CD4-positive, alpha-beta T cell treated with Interleukin-15 for 1 hour (primary cell): ENCODE results near the gene GGN.
"Not testable (repeated sequence)": the region's sequence is repeated elsewhere in the genome, so short reads cannot be mapped to it uniquely, and the experiment has no call there.

ENCODE experiments used
- DNase-seq: peaks from one replicate; pipeline ENCODE4 v3.0.0-alpha.2; 2020

Gene GGN

DNA sequence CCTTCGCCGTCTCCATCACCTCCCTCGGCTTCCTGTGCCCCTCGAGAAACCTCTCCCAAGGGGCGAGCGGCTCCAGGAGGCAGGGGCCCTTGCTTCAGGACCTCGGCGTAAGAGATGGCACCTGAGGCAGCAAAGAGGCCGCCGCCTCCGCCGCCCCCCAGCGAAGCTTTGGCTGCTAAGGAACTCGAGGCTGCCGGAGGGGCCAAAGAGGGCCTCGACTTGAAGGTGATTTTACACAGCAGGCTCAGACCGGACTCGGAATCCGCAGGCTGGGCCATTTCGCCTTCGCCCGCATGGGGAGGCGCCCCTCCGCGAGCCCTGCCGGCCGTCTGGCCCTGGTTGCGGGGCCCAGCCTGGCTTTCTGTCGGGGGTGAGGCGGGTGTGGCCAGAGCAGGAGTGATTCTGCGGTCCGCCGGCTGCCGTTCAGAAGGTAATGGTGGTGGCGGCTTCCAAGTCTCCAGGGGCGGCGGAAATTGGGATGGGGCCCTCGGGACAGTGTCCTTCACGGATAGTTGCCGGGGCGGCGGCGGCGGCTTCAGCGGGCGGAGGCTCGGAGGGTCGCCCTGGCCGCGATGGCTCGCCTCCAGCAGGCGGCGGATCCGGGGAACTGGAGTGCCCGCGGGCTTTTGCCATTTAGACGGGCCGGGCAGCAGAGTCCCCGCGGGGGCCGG is 1.4 kb downstream of the GGN start:
- DNase-seq: no peak

DNA sequence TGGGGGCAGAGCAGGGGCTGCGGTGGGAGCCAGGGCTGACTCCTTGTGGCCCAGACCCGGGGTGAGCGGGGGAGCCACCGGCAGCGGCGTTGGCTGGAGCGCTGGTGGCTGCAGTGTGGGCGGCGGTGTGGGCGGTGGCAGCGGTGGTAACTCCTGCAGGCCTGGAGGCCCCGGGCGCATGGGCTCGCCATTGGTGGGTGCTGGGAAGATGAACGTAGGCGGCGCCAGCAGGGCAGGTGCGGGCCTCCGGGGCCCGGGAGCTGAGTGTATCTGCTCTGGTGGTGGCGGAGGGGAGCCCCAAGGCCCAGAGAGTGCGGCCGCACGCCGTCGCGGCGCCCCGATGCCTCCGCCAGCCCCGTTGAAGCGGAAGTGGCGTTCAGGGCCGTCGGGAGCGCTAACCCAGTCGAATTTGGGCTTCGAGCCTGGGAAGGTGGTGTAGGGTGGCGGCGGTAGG is 2.0 kb downstream of the GGN start:
- no peak for DNase-seq

DNA sequence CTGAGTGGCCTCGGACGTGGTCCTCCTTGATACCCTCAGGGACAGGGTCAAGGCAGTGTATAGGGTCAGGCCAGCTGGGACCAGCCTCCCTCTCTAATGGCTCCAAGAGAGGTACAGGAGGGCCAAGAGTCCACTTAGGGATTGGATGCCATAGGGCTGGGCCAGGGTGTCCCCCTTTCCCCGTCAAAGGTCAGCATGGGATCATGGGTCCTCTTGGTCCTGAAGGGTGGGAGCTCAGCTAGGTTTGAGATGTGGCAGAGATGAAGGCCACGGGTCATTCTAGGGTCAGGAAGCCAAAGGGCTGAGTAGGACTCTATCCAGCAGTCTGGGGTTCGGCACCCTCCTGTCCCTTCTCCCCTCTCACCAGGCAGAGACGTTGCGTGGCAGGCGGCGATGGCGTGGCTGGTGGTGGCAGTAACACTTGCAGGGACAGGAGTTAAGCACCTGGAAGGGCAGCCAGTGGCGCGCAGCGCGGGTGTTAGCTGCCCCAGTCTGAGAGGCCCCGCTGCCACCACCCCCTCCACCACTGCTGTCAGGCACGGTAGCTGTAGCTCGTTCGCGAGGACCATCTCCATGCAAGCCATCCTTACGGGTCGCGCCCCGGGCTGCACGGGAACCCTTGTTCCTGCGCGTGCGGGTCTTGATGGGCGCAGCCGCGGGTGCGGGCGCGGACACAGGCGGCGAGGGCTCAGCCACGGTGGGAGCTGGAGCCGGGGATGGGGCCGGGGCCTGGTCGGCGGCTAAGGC is 2.6 kb downstream of the GGN start:
- DNase-seq: no peak

DNA sequence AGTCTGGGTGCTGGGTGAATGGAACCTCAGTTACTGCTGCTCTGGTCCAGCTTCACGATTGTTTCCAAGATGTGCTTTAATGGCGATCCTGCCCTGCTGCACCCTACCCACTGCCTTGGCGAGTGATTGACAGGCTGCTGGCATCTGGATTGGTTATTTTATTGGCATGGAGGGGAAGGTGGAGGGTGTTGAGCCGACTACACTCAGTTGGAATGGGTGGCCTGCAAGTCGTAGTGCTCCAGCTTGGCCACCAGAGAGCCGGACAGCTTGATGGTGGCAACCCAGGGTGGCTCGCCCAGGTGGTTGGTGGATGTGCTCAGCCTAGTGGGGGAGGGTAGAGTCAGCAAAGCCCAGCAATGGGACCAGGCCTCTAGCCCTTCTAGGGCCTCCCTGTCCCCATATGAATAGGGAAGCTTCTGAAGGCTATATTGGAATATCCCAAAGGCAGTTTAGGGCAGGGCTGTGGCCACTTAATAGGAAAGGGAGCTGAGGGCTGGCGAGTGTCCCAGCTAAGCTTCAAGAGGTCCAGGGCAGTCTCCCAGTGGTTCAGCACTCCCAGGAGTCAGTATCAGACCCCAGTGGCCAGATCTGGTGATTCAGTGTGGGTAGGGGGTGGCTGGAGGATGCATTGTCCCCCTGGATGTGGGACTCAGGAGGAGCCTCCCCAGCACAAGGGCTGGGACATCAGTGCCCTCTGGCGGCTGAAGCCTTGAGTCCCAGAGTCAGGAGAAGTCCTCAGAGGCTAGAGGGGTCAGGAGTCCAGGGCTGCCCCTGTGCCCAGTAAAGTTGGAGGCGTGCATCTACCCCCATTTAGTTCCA is 3.4 kb downstream of the GGN start:
- DNase-seq: no peak

DNA sequence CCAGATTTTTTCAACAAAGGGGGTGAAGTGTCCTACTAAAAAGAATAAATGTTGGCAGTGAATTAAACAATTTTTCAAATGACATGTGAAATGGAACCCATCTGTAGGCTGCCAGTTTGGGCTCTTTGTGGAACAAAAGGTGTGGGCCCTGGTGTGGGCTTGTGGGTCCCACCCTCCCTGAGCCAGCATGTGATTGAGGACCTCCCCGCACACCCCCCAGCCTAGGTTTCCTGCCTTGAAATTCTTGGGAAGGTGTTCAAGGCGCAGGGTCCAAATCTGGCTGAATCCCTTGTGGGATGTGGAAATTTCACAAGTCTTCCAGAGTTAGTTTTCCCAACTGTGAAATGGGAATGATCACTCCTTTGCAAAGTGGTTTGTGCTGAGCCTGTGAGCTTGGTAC is 4.1 kb downstream of the GGN start:
- DNase-seq: no peak

DNA sequence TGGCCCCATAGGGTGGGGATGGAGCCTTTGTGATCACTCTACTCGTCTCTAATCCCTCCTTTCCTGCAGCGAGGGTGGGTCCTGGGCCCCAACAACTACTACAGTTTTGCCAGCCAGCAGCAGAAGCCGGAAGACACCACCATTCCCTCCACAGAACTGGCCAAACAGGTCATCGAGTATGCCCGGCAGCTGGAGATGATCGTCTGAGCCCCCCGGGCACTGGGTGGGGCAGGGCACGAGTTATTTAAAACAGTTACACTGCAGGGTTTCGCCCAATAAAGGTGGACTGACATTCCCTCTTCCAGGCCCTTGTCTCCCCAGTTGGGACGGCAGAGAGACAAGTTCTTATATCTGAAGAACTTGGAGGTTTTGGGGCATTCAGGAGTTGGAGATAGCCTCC is 4.7 kb downstream of the GGN start:
- no peak for DNase-seq

DNA sequence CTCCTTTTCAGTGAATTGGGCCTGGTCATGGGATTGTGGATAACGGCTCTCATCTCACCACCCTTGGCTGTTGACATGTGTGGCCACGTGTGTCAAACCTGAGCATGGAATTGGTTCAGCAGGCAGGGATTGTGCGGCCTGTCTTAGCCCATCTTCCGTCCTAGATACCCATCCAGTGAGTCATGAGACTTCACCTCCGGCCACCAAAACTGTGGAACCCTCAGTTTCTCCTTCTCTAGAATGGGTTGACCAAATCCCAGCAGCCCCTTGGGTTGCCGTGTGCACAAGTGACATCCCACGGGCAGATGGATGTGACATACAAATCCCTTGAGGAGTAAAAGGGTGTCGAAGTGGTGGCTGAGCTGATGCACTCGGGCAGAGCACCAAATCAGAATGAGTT is 6.7 kb downstream of the GGN start:
- DNase-seq: no peak

DNA sequence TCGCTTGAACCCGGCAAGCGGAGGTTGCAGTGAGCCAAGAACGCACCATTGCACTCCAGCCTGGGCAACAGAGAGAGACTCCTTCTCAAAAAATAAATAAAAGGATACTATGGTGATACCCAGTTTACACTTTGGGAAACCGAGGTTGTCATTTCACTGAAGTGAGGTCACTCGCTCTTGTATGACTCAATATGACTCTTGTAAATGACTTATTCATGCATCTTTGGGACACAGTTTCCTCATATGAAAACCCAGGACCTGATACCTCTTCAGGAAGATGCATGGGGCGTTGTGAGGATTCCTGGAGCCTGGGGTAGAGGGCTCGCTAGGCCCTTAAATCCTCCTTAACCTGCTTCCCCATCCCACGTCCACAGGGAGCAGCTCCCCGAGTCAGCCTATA is 9.0 kb downstream of the GGN start:
- no peak for DNase-seq

DNA sequence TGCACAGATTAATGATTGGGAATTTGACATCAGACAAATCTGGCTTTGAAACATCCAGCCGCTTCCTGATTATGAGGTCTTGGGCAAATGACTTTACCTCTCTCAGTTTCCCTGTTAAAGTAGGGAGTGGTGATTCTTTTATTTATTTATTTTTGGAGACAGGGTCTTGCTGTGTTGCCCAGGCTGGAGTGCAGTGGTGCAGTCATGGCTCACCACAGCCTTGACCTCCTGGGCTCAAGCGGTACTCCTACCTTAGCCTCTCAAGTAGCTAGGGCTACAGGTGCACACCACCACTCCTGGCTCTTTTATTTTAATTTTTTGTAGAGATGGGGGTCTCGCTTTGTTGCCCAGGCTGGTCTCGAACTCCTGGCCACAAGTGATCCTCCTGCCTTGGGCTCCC is 10.8 kb downstream of the GGN start:
- no peak for DNase-seq

DNA sequence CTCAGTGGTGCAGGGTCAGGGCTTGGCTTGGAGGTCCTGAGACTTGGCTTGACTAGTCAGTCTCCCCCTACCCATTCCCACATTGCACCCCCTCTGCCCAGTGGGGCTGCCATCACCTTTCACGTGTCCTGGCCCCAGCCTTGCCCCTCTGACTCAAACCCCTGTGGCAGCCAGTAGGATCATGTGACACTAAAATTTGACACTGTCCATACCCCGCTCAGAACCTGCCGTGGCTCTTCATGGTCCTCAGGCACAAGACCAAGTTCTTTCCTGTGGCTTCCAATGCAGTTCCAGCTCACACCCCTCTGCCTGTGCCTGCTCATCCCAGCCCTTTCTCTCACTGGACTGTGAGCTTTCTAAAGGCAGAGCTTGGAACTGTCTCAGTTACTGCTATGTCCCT is 11.3 kb downstream of the GGN start:
- no peak for DNase-seq

DNA sequence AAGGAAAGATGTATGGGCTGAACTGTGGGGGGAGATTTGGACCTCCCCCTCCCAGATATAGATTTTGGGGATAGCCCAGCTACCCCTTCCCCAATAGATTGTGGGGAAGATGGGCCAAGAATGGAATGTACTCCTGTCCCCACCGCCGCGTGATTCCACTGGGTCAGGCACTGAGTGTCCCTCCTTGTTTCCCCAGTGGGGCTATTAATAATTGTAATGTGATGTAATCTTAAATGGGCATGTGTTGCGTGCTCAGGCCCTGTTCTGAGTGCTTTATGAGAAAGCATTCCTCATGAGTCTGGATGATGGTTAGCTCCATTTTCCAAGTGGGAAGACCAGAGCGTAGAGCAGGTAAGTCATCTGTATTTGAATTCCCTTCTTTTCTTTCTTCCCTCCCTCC is 12.1 kb downstream of the GGN start:
- no peak for DNase-seq

DNA sequence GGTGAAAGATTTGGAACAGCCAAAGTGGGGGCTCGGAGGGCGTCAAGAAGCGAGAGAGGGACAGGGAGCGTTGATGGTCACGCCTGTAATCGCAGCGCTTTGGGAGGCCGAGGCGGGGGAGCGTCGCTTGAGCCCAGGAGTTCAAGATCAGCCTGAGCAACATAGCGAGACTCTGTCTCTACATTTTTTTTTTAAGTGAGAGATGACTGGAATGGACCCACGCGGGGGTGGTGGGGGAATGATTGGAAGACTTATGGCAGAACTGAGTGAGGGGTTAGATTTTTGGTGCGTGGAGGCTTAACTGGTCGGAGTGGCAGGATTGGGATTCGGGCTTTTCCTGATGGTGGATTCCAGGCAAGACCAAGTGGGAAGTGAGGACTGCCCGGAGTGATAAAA is 12.7 kb downstream of the GGN start:
- no peak for DNase-seq

DNA sequence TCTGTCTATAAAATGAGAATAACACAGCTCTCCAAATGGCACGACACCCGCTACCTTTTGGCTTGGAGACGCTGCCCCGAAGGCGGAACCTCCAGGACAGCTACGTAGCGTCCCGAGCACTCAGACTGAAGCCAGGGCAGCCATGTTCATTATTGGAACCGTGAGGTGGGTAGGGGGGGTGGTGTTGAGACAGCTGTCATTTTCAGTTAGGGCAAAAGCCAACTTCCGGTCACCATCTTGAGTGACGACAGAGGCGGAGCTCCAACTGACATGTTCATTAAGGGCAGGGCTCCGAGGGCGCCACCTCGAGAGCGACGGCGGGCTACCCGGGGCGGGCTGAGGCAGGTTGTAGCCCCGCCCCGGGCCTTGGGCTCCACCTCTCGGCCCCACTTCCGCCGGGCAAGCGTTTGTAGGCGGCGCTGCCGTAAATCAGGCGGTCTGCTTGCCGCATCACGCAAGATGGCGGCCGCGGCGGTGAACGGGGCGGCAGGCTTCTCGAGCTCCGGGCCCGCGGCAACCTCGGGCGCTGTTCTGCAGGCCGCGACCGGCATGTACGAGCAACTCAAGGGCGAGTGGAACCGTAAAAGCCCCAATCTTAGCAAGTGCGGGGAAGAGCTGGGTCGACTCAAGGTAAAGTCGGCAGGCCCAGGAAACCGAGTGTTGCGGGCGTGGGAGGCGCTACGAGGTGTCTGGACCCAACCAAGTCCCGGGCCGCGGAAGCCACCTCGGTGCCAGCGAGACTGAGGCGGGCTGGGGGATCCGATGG is 13.3 kb downstream of the GGN start, which contains the start of gene PSMD8:
Gene PSMD8, plus strand, starts transcription at position 240 of the 766 bp plus-strand sequence. Its CDS starts 31 bp downstream, at position 271.
- peak; percentile 100 for DNase-seq

DNA sequence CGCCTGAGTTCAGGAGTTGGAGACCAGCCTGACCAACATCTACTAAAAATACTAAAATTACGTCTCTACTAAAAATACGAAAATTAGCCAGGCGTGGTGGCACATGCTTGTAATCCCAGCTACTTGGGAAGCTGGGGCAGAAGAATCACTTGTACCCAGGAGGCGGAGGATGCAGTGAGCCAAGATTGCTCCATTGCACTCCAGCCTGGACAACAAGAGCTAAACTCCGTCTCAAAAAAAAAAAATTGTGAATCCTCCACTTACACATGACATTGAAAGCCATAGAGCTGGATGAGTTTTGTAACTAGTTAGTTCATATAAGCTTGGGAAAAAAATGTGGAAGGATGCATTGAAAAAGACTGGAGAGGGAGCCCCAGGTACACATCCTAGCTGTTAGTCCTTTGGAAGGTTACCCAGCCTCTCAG is 13.9 kb downstream of the GGN start:
- DNase-seq: no peak

DNA sequence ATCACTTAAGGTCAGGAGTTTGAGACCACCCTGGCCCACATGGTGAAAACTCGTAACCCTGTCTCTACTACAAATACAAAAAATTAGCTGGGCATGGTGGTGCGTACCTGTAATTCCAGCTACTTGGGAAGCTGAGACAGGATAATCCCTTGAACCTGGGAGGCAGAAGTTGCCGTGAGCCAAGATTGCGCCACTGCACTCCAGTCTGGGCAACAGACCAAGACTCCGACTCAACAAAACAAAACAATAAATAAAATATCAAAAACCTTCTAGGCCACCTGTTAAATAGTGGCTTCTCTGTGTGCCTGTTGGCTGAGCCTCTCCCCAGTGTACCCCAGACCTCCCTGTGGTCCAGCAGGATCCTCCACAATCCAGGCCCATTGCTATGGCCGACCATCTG is 16.8 kb downstream of the GGN start:
- no peak for DNase-seq

DNA sequence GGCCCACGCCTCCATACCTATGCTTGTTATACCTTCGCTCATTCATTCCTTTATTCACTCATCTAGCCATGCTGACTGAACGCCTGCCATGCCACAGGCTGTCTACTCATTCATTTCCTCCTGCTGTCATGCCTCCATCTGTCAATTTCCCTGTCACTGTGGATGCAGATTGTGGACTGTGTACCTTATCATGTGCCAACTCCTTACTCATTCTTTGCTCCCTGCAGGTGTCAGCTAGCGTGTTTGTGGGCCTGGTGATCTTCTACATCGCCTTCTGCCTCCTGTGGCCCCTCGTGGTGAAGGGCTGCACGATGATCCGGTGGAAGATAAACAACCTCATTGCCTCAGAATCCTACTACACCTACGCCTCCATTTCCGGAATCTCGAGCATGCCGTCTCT is 17.5 kb downstream of the GGN start:
- no peak for DNase-seq

DNA sequence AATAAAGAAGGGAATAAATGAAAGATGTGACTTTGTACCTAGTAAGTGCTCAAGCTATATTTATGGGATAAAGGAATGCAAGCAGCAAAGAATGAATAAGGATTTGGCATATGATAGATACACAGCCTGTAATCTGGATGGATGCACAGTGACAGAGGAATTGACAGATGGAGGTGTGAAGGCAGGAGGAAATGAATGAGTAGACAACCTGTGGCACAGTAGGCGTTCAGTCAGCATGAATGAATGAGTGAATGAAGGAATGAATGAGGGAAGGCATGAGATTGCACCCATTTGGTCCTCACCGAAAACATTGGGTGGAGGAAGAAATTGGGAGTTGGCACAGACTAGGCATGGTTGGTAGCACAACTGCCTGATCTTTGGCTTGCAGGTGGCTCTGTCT is 18.2 kb downstream of the GGN start:
- DNase-seq: no peak

DNA sequence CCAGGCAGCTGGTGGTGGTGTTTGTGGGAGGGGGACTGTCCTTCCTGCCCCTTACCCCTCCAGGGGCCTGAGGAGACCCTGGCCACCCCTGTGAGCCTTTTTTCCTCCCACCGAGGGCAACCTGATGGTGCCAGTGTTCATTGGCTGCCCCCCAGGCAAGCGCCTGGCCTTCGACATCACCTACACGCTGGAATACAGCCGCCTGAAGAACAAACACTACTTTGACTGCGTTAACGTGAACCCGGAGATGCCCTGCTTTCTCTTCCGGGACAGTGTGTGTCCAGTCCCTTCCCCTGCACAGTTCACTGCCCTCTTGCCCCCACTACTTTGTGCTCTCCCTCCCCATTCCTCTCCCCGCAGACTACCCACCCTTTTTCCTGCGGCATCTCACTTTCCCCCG is 20.8 kb downstream of the GGN start:
- no peak for DNase-seq

DNA sequence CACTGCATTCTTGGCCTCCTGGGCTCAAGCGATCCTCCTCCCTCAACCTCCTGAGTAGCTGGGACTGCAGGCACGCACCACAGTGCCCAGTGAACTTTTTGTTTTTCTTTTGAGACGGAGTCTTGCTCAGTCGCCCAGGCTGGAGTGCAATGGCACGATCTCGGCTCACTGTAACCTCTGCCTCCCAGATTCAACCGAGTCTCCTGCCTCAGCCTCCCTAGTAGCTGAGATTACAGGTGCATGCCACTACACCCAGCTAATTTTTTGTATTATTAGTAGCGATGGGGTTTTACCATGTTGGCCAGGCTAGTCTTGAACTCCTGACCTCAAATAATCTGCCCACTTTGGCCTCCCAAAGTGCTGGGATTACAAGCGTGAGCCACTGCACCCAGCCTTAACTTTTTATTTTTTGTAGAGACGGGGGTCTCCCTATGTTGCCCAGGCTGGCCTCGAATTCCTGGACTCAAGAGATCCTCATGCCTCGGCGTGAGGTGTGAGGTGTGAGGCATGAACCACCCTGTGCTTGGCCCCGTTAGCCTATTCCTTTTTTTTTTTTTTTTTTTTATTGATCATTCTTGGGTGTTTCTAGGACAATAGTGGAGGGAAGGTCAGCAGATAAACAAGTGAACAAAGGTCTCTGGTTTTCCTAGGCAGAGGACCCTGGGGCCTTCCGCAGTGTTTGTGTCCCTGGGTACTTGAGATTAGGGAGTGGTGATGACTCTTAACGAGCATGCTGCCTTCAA is 24.7 kb downstream of the GGN start:
- DNase-seq: not testable (repeated sequence)

DNA sequence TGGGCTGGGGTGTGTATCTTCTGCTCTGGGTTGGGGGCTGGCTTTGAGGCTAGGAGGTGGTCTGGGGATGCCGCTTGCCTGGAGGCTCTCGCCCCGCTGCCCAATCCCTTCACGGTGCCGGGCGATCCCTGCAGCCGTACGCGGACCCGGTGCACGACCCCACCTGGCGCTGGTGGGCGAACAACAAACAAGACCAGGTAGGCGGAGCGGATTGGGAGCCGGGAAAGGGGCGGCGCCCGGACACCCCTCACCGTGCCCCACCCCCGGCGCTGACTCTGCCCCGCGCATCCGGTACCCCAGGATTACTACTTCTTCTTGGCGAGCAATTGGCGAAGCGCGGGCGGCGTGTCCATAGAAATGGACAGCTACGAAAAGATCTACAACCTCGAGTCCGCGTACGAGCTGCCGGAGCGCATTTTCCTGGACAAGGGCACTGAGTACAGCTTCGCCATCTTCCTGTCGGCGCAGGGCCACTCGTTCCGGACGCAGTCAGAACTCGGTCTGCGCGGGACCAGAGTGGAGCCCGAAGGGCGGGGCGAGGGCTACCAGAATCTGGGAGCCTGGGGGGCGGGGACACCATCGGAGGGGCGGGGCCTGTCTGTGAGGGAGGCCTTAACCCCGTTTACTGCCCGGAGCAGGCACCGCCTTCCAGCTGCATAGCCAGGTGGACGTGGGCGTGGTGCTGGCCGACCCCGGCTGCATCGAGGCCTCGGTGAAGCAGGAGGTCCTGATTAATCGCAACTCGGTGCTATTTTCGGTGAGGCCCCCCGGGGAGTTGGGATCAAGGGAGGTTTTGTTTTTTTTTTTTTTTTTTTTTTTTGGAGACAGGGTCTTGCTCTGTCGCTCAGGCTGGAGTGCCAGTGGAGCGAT is 25.5 kb downstream of the GGN start:
- DNase-seq: peak; percentile 71

DNA sequence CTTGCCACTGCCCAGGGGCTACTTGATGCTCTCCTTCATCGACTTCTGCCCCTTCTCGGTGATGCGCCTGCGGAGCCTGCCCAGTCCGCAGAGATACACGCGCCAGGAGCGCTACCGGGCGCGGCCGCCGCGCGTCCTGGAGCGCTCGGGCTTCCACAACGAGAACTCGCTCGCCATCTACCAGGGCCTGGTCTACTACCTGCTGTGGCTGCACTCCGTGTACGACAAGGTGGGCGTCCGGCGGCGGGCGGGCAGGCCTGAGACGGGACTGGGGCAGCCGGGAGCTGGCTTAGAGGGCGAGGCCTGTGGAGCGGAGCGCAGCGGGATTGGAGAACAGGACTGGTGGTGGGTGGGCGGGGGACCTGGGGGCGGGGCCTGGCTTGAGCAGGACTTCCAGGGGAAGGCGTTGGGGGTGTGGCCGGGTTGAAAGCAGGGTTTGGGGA is 26.2 kb downstream of the GGN start:
- DNase-seq: peak; percentile 65
